CD14-positive monocyte (primary cell): ENCODE results near the gene TMEM190. TPM values are rescaled to one million over a fixed set of nuclear protein-coding genes. Genes with fewer than 3 reads are reported as not detected.
"Not testable (repeated sequence)": the region's sequence is repeated elsewhere in the genome, so short reads cannot be mapped to it uniquely, and the experiment has no call there.

Experiments used
- DNase-seq, 3 donors: peaks; one replicate each; pipeline ENCODE4 v3.0.0-alpha.2; 2011 to 2022
- H2AFZ ChIP-seq: 2 replicates; pipeline ENCODE4 v1.6.0; 2012; ENCODE audit warnings: mild to moderate bottlenecking, low read depth, low read length, inconsistent platforms; ENCODE audit not compliant: insufficient read depth, poor library complexity, severe bottlenecking
- H3K27ac ChIP-seq, 2 donors: 1 replicate in 1 of 2; 2 replicates in 1 of 2; pipeline ENCODE4 v1.5.1; 2012 to 2013; ENCODE audit warnings: low read length in 2 of 2, control low read depth in 1 of 2, inconsistent platforms in 1 of 2, low read depth in 1 of 2, mild to moderate bottlenecking in 1 of 2
- H3K27me3 ChIP-seq, 2 donors: one replicate each; pipeline versions ENCODE4 v1.6.0 to v1.6.1; 2011 to 2013; ENCODE audit warnings: low read length in 2 of 2; ENCODE audit not compliant: control insufficient read depth in 2 of 2, insufficient read depth in 2 of 2
- H3K36me3 ChIP-seq, 2 donors: replicated peaks in 1 of 2; 1 replicate in 1 of 2; 2 replicates in 1 of 2; pipeline versions ENCODE4 v1.5.1 to v1.6.1; 2012 to 2013; ENCODE audit warnings: low read length in 2 of 2, control low read depth in 1 of 2, inconsistent platforms in 1 of 2, mild to moderate bottlenecking in 1 of 2; ENCODE audit not compliant: insufficient read depth in 2 of 2, control insufficient read depth in 1 of 2
- H3K4me1 ChIP-seq, 2 donors: 1 replicate in 1 of 2; 2 replicates in 1 of 2; pipeline versions ENCODE4 v1.5.1 to v1.6.1; 2012 to 2013; ENCODE audit warnings: low read length in 2 of 2, control low read depth in 1 of 2, inconsistent platforms in 1 of 2, mild to moderate bottlenecking in 1 of 2, moderate library complexity in 1 of 2; ENCODE audit not compliant: insufficient read depth in 2 of 2, control insufficient read depth in 1 of 2
- H3K4me2 ChIP-seq: replicated peaks from 2 replicates; pipeline ENCODE3; 2012; ENCODE audit warnings: low read length, moderate library complexity, mild to moderate bottlenecking; ENCODE audit not compliant: poor library complexity, severe bottlenecking; ENCODE audit errors: extremely low read depth
- H3K4me3 ChIP-seq, 3 experiments: fragments of 200-600 bp in 1 of 3; sonication (generic) in 1 of 3; replicated peaks in 1 of 3; 1 replicate in 2 of 3; 2 replicates in 1 of 3; pipeline ENCODE4 v1.5.1; 2011 to 2013; ENCODE audit warnings: low read length in 3 of 3, mild to moderate bottlenecking in 3 of 3, control low read depth in 2 of 3, low read depth in 2 of 3, inconsistent platforms in 1 of 3, moderate library complexity in 1 of 3
- H3K79me2 ChIP-seq: 2 replicates; pipeline ENCODE4 v1.6.0; 2012; ENCODE audit warnings: mild to moderate bottlenecking, control low read depth, inconsistent platforms, low read length, moderate library complexity; ENCODE audit not compliant: insufficient read depth
- H3K9ac ChIP-seq: 2 replicates; pipeline ENCODE4 v1.6.0; 2017; ENCODE audit warnings: low read length, mild to moderate bottlenecking; ENCODE audit not compliant: insufficient read depth, poor library complexity, severe bottlenecking
- H3K9me3 ChIP-seq, 2 donors: replicated peaks in 1 of 2; 1 replicate in 1 of 2; 2 replicates in 1 of 2; pipeline versions ENCODE4 v1.5.1 to v1.6.1; 2012 to 2013; ENCODE audit warnings: low read length in 2 of 2, control low read depth in 1 of 2; ENCODE audit not compliant: control insufficient read depth in 1 of 2, insufficient read depth in 1 of 2
- H4K20me1 ChIP-seq: 2 replicates; pipeline ENCODE4 v1.6.0; 2012; ENCODE audit warnings: mild to moderate bottlenecking, low read length, control low read depth, moderate library complexity; ENCODE audit not compliant: insufficient read depth
- H3K27ac Mint-ChIP-seq, 7 donors: one replicate each; pipeline ENCODE4 v1.8.0; 2020; ENCODE audit warnings: mild to moderate bottlenecking in 7 of 7, mixed read lengths in 7 of 7, moderate library complexity in 6 of 7, inconsistent platforms in 2 of 7
- H3K27me3 Mint-ChIP-seq, 3 donors: one replicate each; pipeline ENCODE4 v1.8.0; 2021 to 2022; ENCODE audit warnings: low read depth in 3 of 3, mild to moderate bottlenecking in 3 of 3, mixed read lengths in 3 of 3, moderate library complexity in 3 of 3, inconsistent platforms in 1 of 3
- H3K36me3 Mint-ChIP-seq, 2 donors: one replicate each; pipeline ENCODE4 v1.8.0; 2020; ENCODE audit warnings: mixed read lengths in 2 of 2, inconsistent platforms in 1 of 2, mild to moderate bottlenecking in 1 of 2
- H3K4me1 Mint-ChIP-seq: one replicate; pipeline ENCODE4 v1.8.0; 2020; ENCODE audit warnings: mild to moderate bottlenecking, mixed read lengths
- H3K4me3 Mint-ChIP-seq, 2 donors: one replicate each; pipeline ENCODE4 v1.8.0; 2020; ENCODE audit warnings: mild to moderate bottlenecking in 2 of 2, mixed read lengths in 2 of 2, moderate library complexity in 1 of 2
- H3K9me3 Mint-ChIP-seq, 7 donors: one replicate each; pipeline ENCODE4 v1.8.0; 2020 to 2022; ENCODE audit warnings: mixed read lengths in 7 of 7, mild to moderate bottlenecking in 6 of 7, moderate library complexity in 6 of 7, inconsistent platforms in 2 of 7
- WGBS: methylation state at CpG from one replicate; pipeline ENCODE4 v1.1.5; 2013; ENCODE audit warnings: missing lambda C conversion rate; ENCODE audit not compliant: insufficient coverage; 5-methylcytosine and 5-hydroxymethylcytosine counted together
- intact Hi-C, 2 donors: fragments of 100-400 bp; cut with micrococcal nuclease; formaldehyde crosslinking; loops; one replicate each; pipeline versions ENCODE4 v1.15.0 to v1.15.1; 2023
- polyA plus RNA-seq, 3 donors: library from polyadenylated mRNA; depleted of rRNA in 1 of 3; unstranded in 2 of 3; stranded (reverse) in 1 of 3; fragments of 300-500 nt in 2 of 3; fragments of >200 nt in 1 of 3; fragmentation: Illumina TruSeq in 2 of 3; gene quantifications; 1 replicate in 2 of 3; 2 replicates in 1 of 3; pipeline ENCODE4 v1.2.3, GENCODE V29; 2012 to 2021
- TF ChIP-seq, protein P1 (sequence below): fragments of 200-600 bp; IDR thresholded peaks from one replicate; pipeline ENCODE4 v1.8.0; 2022; ENCODE audit warnings: antibody characterized with exemption, mild to moderate bottlenecking

TMEM190 gene
- polyA plus RNA-seq, 3 donors: not detected

GRCh38 chr19:55406091-55406825, 29.6 kb downstream of the TMEM190 start:
- peak overlapping the region; percentile 84 to 88 for H3K4me3 Mint-ChIP-seq
- Histone ChIP-seq H4K20me1 (peaks cover 29% of the 10 kb centered on the region), H3K4me1 (peaks cover 22 to 36% of the 10 kb centered on the region in 2 donors), H3K27me3 (no peaks in the 10 kb centered on the region), H3K4me2 (peak overlapping the region; percentile 81), H3K4me3 (peak overlapping the region; percentile 55 to 86 (median 81)), H2AFZ (no peak overlapping the region), H3K36me3 (peaks cover 23 to 33% of the 10 kb centered on the region in 2 donors), H3K79me2 (peaks cover 59% of the 10 kb centered on the region), H3K9me3 (no peaks in the 10 kb centered on the region), H3K9ac (peak overlapping the region; percentile 90), H3K27ac (peak overlapping the region; percentile 95 to 96)
- peaks cover 36 to 49% of the 10 kb centered on the region in 2 donors for H3K36me3 Mint-ChIP-seq
- TF ChIP-seq, protein P1, sequence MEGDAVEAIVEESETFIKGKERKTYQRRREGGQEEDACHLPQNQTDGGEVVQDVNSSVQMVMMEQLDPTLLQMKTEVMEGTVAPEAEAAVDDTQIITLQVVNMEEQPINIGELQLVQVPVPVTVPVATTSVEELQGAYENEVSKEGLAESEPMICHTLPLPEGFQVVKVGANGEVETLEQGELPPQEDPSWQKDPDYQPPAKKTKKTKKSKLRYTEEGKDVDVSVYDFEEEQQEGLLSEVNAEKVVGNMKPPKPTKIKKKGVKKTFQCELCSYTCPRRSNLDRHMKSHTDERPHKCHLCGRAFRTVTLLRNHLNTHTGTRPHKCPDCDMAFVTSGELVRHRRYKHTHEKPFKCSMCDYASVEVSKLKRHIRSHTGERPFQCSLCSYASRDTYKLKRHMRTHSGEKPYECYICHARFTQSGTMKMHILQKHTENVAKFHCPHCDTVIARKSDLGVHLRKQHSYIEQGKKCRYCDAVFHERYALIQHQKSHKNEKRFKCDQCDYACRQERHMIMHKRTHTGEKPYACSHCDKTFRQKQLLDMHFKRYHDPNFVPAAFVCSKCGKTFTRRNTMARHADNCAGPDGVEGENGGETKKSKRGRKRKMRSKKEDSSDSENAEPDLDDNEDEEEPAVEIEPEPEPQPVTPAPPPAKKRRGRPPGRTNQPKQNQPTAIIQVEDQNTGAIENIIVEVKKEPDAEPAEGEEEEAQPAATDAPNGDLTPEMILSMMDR: no peak
- H3K4me1 Mint-ChIP-seq: peaks cover 33% of the 10 kb centered on the region
- peak in 1 of 3 donors; percentile 33 for DNase-seq
- WGBS: 88% methylated on average over 7 of the region's 14 CpGs
- peak overlapping the region; percentile 57 to 96 (median 86) for H3K27ac Mint-ChIP-seq
- peaks cover 2 to 5% (median 4%) of the 10 kb centered on the region in 3 donors for H3K27me3 Mint-ChIP-seq
- H3K9me3 Mint-ChIP-seq: peaks cover 0 to 12% (median 2%) of the 10 kb centered on the region in 7 donors
- intact Hi-C loops: loop anchor here (2.0 to 10.0 kb wide), 2 partner anchors 19 to 199 kb away; partner anchors contain the start of genes ZNF524 (in 1 of the 2) and ZNF865 (in 1 of the 2)

DNA sequence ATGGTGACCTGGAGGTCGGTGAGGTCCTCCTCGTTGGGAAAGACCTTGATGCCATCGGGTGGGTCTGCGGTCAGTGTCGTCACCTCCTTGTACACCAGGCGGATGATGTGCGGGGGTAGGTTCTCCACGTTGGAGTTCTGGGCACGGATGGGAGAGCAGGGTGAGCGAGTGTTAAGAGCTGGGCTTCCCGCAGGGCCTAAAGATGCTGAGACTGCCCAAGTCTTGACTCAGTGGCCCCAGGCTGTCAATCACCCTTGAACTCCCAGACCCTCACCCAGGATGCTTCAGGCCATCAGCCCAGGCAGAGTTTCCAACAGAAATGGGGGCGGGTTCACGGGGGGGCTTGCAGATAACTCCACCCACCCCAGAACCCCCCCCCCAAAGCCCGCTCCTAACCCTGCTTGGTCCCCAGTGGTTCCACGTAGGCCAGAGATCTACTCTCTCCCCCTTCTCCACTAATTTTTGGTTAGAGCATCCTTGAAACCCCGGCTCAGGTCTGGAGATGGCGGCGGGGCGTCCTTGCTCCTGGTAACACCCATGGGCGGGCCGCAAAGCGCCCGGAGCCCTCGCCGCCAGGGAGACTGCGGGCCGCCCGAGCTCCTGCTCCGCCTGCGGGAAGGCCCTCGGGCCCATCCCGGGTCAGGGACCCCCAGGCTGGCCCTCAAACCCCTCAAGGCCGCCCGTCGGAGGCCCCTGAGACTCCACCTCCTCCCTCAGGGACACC, 30.4 kb downstream of the TMEM190 start:
- peak overlapping the region; percentile 90 for H3K9ac ChIP-seq
- peak overlapping the region; percentile 55 to 86 (median 81) for H3K4me3 ChIP-seq
- peaks cover 0 to 12% (median 2%) of the 10 kb centered on the region in 7 donors for H3K9me3 Mint-ChIP-seq
- H3K9me3 ChIP-seq: no peaks in the 10 kb centered on the region
- H3K4me3 Mint-ChIP-seq: peak overlapping the region; percentile 84 to 88
- H3K36me3 Mint-ChIP-seq: peaks cover 33 to 44% of the 10 kb centered on the region in 2 donors
- intact Hi-C loops: loop anchor here (1.0 to 10.0 kb wide), 3 partner anchors 20 to 198 kb away; partner anchors contain the start of genes ZNF524 (in 1 of the 2) and ZNF865 (in 1 of the 2)
- peak in 1 of 3 donors; percentile 28 for DNase-seq
- TF ChIP-seq, protein P1: no peak
- H2AFZ ChIP-seq: peak overlapping the region; percentile 78
- H4K20me1 ChIP-seq: peaks cover 27% of the 10 kb centered on the region
- peak overlapping the region; percentile 57 to 96 (median 86) for H3K27ac Mint-ChIP-seq
- H3K4me1 Mint-ChIP-seq: peaks cover 30% of the 10 kb centered on the region
- H3K4me1 ChIP-seq: peaks cover 22 to 36% of the 10 kb centered on the region in 2 donors
- peak overlapping the region; percentile 81 for H3K4me2 ChIP-seq
- H3K79me2 ChIP-seq: peaks cover 55% of the 10 kb centered on the region
- H3K27me3 ChIP-seq: no peaks in the 10 kb centered on the region
- H3K36me3 ChIP-seq: peaks cover 19 to 28% of the 10 kb centered on the region in 2 donors
- peaks cover 3 to 5% (median 4%) of the 10 kb centered on the region in 3 donors for H3K27me3 Mint-ChIP-seq
- H3K27ac ChIP-seq: peak overlapping the region; percentile 95 to 96
- 9% methylated on average over 26 of the region's 35 CpGs for WGBS

DNA sequence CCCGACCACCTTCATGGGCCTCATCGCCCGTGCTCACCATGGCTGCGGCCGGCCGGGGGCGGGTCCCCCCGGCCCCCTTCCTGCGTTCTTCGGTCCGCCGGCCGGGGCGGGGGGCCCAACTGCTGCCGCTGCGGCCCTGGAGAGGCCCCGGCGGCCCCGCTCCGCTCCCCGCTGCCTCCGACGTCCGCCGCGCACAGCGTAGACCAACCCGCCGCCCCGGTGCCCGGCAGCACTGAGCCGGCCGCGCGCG, 30.8 kb downstream of the TMEM190 start, which contains the start of gene UBE2S:
Gene UBE2S (minus strand): TSS at position 239 of the 250 bp plus-strand sequence. CDS start 199 bp downstream, at position 40.
- peak within 1 kb of the TSS; percentile 85 for H2AFZ ChIP-seq
- peak within 1 kb of the TSS; percentile 96 to 98 (median 97) for H3K27ac Mint-ChIP-seq
- H3K4me3 ChIP-seq: peak within 1 kb of the TSS; percentile 55 to 86 (median 81)
- H3K4me1 Mint-ChIP-seq: peaks cover 29% of the 10 kb centered on the region
- peaks cover 50% of the 10 kb centered on the region for H3K79me2 ChIP-seq
- peak within 1 kb of the TSS; percentile 84 to 91 for H3K4me3 Mint-ChIP-seq
- H3K9me3 Mint-ChIP-seq: peaks cover 0 to 12% (median 2%) of the 10 kb centered on the region in 7 donors
- not testable (repeated sequence) for H3K27me3 ChIP-seq, DNase-seq, H3K9me3 ChIP-seq, H3K27me3 Mint-ChIP-seq
- H3K9ac ChIP-seq: peak within 1 kb of the TSS; percentile 90
- peaks cover 22 to 31% of the 10 kb centered on the region in 2 donors for H3K4me1 ChIP-seq
- peak within 1 kb of the TSS; percentile 81 for H3K4me2 ChIP-seq
- peak within 1 kb of the TSS; percentile 95 to 96 for H3K27ac ChIP-seq
- peaks cover 22% of the 10 kb centered on the region for H4K20me1 ChIP-seq
- WGBS: under 1% methylated on average over 36 of the region's 36 CpGs
- intact Hi-C loops: loop anchor here (1.0 to 10.0 kb wide), 3 partner anchors 21 to 197 kb away; partner anchors contain the start of genes ZNF524 (in 1 of the 2) and ZNF865 (in 1 of the 2)
- H3K36me3 Mint-ChIP-seq: peaks cover 28 to 39% of the 10 kb centered on the region in 2 donors
- peaks cover 14 to 24% of the 10 kb centered on the region in 2 donors for H3K36me3 ChIP-seq
